A549 (cell line): ENCODE data around the gene CFAP61.

Experiments used
- BHLHE40 ChIP-seq: IDR thresholded peaks from 2 replicates; pipeline ENCODE4 v1.6.1; 2012; ENCODE audit warnings: low read depth, low read length, inconsistent platforms
- CEBPB ChIP-seq, 2 experiments: fragments of >200 bp in 1 of 2; sonication (Bioruptor Twin) in 1 of 2; formaldehyde crosslinking in 1 of 2; IDR thresholded peaks; 2 replicates each; pipeline ENCODE4 v1.6.1; 2012 to 2016
- GATA3 ChIP-seq: IDR thresholded peaks from 2 replicates; pipeline ENCODE4 v1.6.1; 2012; ENCODE audit warnings: borderline replicate concordance
- POLR2AphosphoS2 ChIP-seq: conservative IDR thresholded peaks from 2 replicates; pipeline ENCODE4 v1.6.1; 2012; ENCODE audit warnings: low read length, improper control_type of control experiment, inconsistent platforms
- TF ChIP-seq, protein P1 (sequence below): fragments of >200 bp; sonication (Bioruptor Twin); formaldehyde crosslinking; IDR thresholded peaks from 3 replicates; pipeline ENCODE4 v1.5.1; 2016

DNA sequence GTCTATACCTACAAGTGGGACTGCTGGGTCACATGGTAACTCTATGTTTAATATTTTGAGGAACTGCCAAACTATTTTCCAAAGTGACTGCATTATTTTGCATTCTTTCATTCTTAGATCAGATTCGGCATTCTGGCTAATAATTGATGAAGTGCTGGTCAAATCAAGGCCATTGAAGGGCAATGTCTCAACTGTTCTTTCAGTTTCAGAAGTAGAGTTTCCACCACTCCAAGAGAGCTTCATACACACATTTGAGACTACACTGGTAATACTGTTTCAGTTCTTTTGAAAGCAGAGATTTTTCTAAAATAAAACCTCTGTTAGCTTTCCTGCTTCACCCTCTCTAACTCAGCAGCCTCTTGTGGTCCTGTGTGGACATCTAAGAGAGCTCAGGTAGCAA lies 154.5 kb downstream of the CFAP61 start:
- TF ChIP-seq, protein P1, sequence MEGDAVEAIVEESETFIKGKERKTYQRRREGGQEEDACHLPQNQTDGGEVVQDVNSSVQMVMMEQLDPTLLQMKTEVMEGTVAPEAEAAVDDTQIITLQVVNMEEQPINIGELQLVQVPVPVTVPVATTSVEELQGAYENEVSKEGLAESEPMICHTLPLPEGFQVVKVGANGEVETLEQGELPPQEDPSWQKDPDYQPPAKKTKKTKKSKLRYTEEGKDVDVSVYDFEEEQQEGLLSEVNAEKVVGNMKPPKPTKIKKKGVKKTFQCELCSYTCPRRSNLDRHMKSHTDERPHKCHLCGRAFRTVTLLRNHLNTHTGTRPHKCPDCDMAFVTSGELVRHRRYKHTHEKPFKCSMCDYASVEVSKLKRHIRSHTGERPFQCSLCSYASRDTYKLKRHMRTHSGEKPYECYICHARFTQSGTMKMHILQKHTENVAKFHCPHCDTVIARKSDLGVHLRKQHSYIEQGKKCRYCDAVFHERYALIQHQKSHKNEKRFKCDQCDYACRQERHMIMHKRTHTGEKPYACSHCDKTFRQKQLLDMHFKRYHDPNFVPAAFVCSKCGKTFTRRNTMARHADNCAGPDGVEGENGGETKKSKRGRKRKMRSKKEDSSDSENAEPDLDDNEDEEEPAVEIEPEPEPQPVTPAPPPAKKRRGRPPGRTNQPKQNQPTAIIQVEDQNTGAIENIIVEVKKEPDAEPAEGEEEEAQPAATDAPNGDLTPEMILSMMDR, result no peak
- TF ChIP-seq CEBPB (IDR thresholded peaks at IDR 0.05) (no peak), BHLHE40 (no peak), GATA3 (no peak), POLR2AphosphoS2 (no peak)
